GM12864 (cell line): ENCODE data around the gene PARD3B.

ENCODE experiments used
- DNase-seq: peaks from one replicate; pipeline ENCODE4 v3.0.0-alpha.2; 2011; ENCODE audit warnings: low read depth
- H3K4me3 ChIP-seq: 2 replicates; pipeline ENCODE4 v1.5.1; 2011; ENCODE audit warnings: mild to moderate bottlenecking, low read depth, low read length, control low read depth
- TF ChIP-seq, protein P1 (sequence below): IDR thresholded peaks from 2 replicates; pipeline ENCODE4 v1.5.1; 2011; ENCODE audit warnings: low read depth, mild to moderate bottlenecking, moderate library complexity, low read length, control low read depth, inconsistent platforms; ENCODE audit errors: missing control alignments

The PARD3B gene

GRCh38 chr2:205077159-205077558 is 531.9 kb downstream of the PARD3B start:
- H3K4me3 ChIP-seq: no peak overlapping the region
- DNase-seq: no peak
- TF ChIP-seq, protein P1, sequence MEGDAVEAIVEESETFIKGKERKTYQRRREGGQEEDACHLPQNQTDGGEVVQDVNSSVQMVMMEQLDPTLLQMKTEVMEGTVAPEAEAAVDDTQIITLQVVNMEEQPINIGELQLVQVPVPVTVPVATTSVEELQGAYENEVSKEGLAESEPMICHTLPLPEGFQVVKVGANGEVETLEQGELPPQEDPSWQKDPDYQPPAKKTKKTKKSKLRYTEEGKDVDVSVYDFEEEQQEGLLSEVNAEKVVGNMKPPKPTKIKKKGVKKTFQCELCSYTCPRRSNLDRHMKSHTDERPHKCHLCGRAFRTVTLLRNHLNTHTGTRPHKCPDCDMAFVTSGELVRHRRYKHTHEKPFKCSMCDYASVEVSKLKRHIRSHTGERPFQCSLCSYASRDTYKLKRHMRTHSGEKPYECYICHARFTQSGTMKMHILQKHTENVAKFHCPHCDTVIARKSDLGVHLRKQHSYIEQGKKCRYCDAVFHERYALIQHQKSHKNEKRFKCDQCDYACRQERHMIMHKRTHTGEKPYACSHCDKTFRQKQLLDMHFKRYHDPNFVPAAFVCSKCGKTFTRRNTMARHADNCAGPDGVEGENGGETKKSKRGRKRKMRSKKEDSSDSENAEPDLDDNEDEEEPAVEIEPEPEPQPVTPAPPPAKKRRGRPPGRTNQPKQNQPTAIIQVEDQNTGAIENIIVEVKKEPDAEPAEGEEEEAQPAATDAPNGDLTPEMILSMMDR: no peak

DNA sequence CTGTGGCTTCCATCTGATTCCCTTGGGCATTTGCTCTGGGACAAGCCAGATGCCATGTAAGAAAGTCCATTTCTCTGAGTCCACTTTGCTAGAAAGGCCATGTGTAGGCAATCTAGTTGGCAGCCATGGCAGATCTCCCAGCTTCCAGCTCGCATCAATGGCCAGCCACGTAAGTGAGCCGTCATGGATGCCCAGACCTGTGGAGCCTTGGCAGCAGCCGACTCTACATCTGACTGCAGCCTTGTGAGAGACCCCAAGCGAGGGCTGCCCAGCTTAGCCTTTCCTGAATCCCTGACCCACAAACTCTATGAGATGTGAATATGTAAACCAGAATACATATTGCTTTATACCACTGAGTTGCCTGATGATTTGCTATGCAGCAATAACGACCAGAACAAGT is 533.5 kb downstream of the PARD3B start:
- H3K4me3 ChIP-seq: no peak overlapping the region
- TF ChIP-seq, protein P1: no peak
- DNase-seq: no peak

DNA sequence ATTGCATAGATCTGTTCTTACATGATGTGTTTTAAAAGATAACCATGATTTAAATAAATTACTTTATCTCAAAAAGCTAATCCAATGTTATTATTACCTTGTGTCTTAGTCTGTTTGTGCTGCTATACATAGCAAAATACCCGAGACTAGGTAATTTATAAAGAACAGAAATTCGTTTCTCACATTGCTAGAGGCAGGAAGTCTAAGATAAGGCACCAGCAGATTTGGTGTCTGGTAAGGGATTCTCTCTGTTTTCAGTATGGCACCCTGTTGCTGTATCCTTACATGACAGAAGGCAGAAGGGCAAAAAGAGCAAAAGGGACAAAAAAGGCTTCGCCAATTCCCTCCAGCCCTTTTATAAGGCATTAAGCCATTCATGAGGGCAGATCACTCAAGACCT is 533.9 kb downstream of the PARD3B start:
- no peak for DNase-seq
- no peak overlapping the region for H3K4me3 ChIP-seq
- TF ChIP-seq, protein P1: no peak

DNA sequence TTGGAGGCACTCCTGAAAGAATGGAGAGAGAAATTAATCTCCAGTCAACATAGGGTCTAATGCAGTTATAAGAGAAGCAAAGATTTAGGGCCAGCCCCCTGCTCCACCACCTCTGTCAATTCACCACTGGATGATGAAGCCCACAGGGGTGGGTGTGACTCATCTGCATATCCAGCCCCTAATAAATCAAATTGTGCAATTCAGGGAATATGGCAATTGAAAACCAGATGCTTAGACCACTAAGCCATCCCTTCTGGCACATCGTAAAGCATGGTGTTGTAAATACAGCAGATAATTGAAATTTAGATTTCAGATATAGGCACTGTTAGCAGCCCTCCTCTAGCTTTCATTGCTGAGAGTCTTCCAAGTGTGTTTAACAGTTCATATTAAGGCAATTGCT is 541.4 kb downstream of the PARD3B start:
- no peak for DNase-seq
- no peak overlapping the region for H3K4me3 ChIP-seq

DNA sequence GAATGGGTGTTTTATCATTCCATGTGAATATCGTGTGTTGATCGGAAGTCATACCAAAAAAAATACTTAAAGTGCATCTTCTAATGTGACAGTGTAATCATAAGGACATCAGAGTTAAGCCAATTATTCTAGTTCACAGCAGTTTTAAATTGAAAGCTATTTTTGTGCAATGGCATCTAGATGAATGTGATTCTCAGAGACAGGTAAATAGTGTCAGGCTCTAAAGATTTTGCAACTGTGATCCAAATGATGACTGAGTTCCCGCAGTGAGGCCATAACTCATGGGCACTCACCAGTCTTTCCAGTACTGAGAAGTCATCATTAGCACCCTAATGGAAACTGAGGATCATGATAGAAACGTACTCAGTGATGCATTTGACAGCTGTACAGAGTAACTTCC is 542.6 kb downstream of the PARD3B start:
- no peak for DNase-seq
- H3K4me3 ChIP-seq: no peak overlapping the region
- TF ChIP-seq, protein P1: no peak

More for the DNA sequence above, 541.4 kb downstream of the PARD3B start:
- TF ChIP-seq, protein P1: no peak

DNA sequence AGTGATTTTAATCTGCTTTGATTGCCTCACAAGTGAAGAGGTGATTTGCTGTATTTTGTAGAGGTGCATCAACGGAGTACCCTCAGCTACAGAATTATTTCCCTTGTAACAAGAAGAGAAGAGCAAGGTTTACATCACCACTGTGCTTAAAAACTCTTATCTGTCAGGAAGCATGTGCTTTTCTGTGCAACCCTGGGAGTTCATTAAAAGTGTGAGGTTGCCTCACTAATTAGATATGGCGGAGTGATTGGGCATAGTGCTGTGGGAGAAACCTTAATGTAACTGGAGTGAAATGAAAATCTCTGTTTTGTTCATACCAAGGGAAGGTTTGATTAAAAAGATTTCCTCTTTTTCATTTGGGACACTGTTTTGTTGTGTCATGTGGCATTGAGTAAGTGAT is 544.7 kb downstream of the PARD3B start:
- no peak for DNase-seq
- TF ChIP-seq, protein P1: no peak
- H3K4me3 ChIP-seq: no peak overlapping the region

DNA sequence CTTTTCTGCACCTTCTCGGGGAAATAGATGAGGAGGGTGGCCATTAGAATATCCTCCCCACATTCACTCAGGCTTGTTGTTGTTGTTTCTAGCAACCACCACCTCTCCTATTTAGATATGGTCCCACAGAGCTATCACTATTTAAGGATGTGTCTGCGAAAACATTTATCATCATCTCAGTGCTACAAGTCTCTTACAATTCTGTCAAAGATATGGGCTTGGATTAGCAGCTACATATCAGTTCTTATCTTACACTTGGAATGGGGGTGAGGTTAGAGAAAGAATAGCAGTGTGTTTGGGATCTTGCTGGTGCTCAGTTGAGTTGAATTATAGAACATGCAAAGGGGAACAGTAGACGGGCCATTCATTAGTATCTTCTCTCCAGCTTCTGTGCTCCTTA is 546.1 kb downstream of the PARD3B start:
- TF ChIP-seq, protein P1: no peak
- no peak overlapping the region for H3K4me3 ChIP-seq
- DNase-seq: no peak
